ENCODE data around the gene TSPAN1.
"Not testable (repeated sequence)": the region's sequence is repeated elsewhere in the genome, so short reads cannot be mapped to it uniquely, and the experiment has no call there.

The TSPAN1 gene

DNA sequence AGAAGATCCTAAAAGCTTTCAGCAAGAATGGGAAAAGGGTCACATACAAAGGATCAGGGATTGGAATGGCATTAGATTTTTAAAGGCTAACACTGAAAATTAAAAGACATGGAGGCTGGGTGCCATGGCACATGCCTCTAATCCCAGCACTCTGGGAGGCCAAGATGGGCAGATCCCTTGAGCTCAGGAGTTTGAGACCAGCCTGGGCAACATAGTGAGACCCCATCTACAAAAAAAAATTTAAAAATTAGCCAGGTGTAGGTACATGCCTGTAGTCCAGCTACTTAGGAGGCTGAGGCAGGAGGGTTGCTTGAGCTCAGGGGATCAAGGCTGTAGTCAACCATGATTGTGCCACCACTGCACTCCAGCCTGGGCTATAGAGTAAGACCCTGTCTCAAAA, 40.6 kb downstream of the TSPAN1 start:
- Histone ChIP-seq H3K9me3 (ENCODE audit: control insufficient read depth in 5 of 5, low read length in 5 of 5) (no peaks in the 10 kb centered on the region), H3K27ac (ENCODE audit: low read depth, low read length) (no peak overlapping the region), H3K4me1 (ENCODE audit: control insufficient read depth in 5 of 5, insufficient read depth in 5 of 5, low read length in 5 of 5) (no peaks in the 10 kb centered on the region), H3K36me3 (ENCODE audit: control insufficient read depth in 5 of 5, insufficient read depth in 5 of 5, low read length in 5 of 5) (no peaks in the 10 kb centered on the region), H3K4me3 (ENCODE audit: low read depth in 1 of 5, low read length in 5 of 5) (no peak overlapping the region), H3K9ac (ENCODE audit: low read length in 5 of 5) (no peak overlapping the region), H3K27me3 (ENCODE audit: control insufficient read depth in 5 of 5, insufficient read depth in 4 of 5, low read length in 5 of 5) (no peaks in the 10 kb centered on the region)

DNA sequence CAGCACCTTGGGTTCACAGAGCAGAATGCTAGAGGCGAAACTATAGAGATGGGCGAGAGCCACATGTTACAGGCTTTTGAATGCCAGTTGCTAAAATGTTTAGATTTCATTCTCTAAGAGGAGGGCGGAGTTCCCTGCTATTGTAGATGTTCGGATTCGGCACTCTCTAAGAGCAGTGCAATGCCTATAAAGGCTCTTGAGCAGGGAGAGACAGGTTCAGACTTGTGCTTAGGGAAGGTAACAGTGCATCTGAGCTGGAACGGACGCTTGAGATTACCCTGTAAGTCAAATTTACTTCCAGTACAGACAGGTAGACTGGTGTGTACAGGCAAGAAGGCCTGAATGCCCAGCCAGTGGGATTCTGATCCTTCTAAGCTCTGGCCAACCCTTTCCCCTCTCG, 43.6 kb downstream of the TSPAN1 start:
- Histone ChIP-seq H3K4me1 (ENCODE audit: control insufficient read depth in 5 of 5, insufficient read depth in 5 of 5, low read length in 5 of 5) (peaks cover 0 to under 1% (median 0%) of the 10 kb centered on the region in 5 donors), H3K4me3 (ENCODE audit: low read depth in 1 of 5, low read length in 5 of 5) (no peak overlapping the region), H3K9ac (ENCODE audit: low read length in 5 of 5) (no peak overlapping the region), H3K27me3 (ENCODE audit: control insufficient read depth in 5 of 5, insufficient read depth in 4 of 5, low read length in 5 of 5) (no peaks in the 10 kb centered on the region), H3K36me3 (ENCODE audit: control insufficient read depth in 5 of 5, insufficient read depth in 5 of 5, low read length in 5 of 5) (no peaks in the 10 kb centered on the region), H3K27ac (ENCODE audit: low read depth, low read length) (no peak overlapping the region), H3K9me3 (ENCODE audit: control insufficient read depth in 5 of 5, low read length in 5 of 5) (no peaks in the 10 kb centered on the region)

DNA sequence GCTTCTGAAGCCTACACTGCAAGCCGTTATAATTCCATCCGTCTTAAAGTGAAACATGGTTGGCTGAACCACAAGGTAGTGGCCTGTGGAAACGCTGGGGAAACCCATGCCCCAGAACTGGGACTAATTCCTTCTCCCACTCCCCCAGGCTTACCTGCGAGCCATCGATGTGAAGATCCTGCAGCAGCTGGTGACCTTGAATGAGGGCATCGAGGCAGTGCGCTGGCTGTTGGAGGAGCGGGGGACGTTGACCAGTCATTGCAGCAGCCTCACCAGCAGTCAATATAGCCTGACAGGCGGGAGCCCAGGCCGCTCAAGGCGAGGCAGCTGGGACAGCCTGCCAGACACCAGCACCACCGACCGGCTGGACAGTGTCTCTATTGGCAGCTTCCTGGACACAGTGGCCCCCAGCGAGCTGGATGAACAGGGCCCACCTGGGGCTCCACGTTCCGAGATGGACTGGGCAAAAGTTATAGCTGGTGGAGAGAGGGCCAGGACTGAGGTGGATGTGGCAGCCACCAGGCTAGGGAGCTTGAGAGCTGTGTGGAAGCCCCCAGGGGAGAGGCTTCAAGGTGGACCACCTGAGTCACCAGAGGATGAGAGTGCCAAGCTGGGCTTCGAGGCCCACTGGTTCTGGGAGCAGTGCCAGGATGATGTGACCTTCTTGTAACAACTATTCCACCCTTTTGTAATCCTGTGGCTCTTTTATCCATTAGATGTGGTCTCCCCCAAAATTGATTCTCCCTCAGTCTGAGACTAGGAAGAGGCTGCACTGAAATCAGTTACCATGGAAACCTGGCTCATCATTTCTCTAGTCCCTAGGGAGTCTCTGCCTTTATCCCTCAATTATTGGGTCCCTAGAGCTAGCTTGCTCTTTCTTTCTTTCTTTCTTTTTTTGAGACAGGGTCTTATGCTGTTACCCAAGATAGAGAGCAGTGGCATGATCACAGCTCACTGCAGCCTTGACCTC, 44.9 kb downstream of the TSPAN1 start:
- peaks cover 0 to 4% (median 3%) of the 10 kb centered on the region in 5 donors for H3K4me1 ChIP-seq (ENCODE audit: control insufficient read depth in 5 of 5, insufficient read depth in 5 of 5, low read length in 5 of 5)
- H3K9ac ChIP-seq (ENCODE audit: low read length in 5 of 5) = no peak overlapping the region
- no peak overlapping the region for H3K27ac ChIP-seq (ENCODE audit: low read depth, low read length)
- no peaks in the 10 kb centered on the region for H3K9me3 ChIP-seq (ENCODE audit: control insufficient read depth in 5 of 5, low read length in 5 of 5)
- no peak overlapping the region for H3K4me3 ChIP-seq (ENCODE audit: low read depth in 1 of 5, low read length in 5 of 5)
- no peaks in the 10 kb centered on the region for H3K36me3 ChIP-seq (ENCODE audit: control insufficient read depth in 5 of 5, insufficient read depth in 5 of 5, low read length in 5 of 5)
- no peaks in the 10 kb centered on the region for H3K27me3 ChIP-seq (ENCODE audit: control insufficient read depth in 5 of 5, insufficient read depth in 4 of 5, low read length in 5 of 5)

DNA sequence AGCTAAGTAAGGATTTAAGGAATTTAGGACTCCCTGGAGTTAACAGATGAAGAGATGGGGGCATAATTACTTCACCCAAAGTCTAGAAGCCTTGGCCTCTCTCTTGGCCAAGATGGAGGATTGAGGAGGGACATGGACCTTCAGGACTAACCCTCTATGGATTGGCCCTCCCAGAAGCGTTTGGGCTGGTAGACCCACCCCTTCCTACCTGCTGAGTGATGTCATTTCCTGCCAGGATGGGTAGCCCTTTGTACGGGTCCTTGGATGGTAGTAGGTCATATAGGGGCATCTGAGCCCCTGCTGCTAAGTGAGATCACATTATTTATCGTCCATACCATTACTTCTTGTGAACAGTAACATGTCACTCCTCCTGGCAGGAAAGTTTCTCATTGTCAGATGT, 45.9 kb downstream of the TSPAN1 start:
- Histone ChIP-seq H3K27me3 (ENCODE audit: control insufficient read depth in 5 of 5, insufficient read depth in 4 of 5, low read length in 5 of 5) (no peaks in the 10 kb centered on the region), H3K9me3 (ENCODE audit: control insufficient read depth in 5 of 5, low read length in 5 of 5) (no peaks in the 10 kb centered on the region), H3K9ac (ENCODE audit: low read length in 5 of 5) (no peak overlapping the region), H3K4me1 (ENCODE audit: control insufficient read depth in 5 of 5, insufficient read depth in 5 of 5, low read length in 5 of 5) (peaks cover 0 to 4% (median 3%) of the 10 kb centered on the region in 5 donors), H3K36me3 (ENCODE audit: control insufficient read depth in 5 of 5, insufficient read depth in 5 of 5, low read length in 5 of 5) (no peaks in the 10 kb centered on the region), H3K27ac (ENCODE audit: low read depth, low read length) (no peak overlapping the region), H3K4me3 (ENCODE audit: low read depth in 1 of 5, low read length in 5 of 5) (no peak overlapping the region)

DNA sequence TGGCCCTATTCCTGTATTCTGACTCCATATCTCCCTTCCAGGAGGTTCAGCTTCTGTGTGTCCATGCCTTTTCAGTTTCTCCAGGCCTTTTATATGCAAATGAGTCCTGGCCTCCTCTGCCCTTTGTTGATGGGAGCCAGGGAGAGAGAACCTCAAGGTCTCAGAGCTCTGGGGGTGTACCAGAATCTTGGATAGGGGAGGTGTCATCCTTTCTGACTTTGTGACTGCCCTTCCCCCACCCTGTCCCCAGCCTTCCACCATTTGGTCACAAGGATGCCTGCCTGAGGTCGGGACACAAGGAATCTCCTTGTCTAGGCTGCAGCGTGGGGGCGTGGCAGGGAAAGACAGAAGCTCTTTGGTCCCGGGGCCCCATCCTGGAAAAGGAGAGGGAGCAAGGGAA, 46.9 kb downstream of the TSPAN1 start:
- no peak overlapping the region for H3K27ac ChIP-seq (ENCODE audit: low read depth, low read length)
- H3K36me3 ChIP-seq (ENCODE audit: control insufficient read depth in 5 of 5, insufficient read depth in 5 of 5, low read length in 5 of 5) = no peaks in the 10 kb centered on the region
- no peak overlapping the region for H3K9ac ChIP-seq (ENCODE audit: low read length in 5 of 5)

DNA sequence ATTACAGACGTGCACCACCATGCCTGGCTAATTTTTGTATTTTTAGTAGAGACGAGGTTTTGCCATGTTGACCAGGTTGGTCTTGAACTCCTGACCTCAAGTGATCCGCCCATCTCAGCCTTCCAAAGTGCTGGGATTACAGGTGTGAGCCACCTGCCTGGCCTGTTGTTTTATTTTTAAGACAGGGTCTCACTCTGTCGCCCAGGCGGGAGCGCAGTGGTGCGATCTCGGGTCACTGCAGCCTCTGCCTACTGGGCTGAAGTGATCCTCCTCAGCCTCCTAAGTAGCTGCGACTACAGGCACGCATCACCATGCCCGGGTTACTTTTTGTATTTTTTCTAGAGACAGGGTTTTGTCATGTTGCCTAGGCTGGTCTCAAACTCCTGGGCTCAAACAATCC, 48.2 kb downstream of the TSPAN1 start:
- not testable (repeated sequence) for H3K9ac ChIP-seq (ENCODE audit: low read length in 5 of 5); H3K4me3 ChIP-seq (ENCODE audit: low read depth in 1 of 5, low read length in 5 of 5); H3K27me3 ChIP-seq (ENCODE audit: control insufficient read depth in 5 of 5, insufficient read depth in 4 of 5, low read length in 5 of 5); H3K36me3 ChIP-seq (ENCODE audit: control insufficient read depth in 5 of 5, insufficient read depth in 5 of 5, low read length in 5 of 5); H3K4me1 ChIP-seq (ENCODE audit: control insufficient read depth in 5 of 5, insufficient read depth in 5 of 5, low read length in 5 of 5); H3K9me3 ChIP-seq (ENCODE audit: control insufficient read depth in 5 of 5, low read length in 5 of 5); H3K27ac ChIP-seq (ENCODE audit: low read depth, low read length)

More for the DNA sequence above, 46.9 kb downstream of the TSPAN1 start:
- Histone ChIP-seq H3K27me3 (ENCODE audit: control insufficient read depth in 5 of 5, insufficient read depth in 4 of 5, low read length in 5 of 5) (no peaks in the 10 kb centered on the region), H3K9me3 (ENCODE audit: control insufficient read depth in 5 of 5, low read length in 5 of 5) (no peaks in the 10 kb centered on the region), H3K4me3 (ENCODE audit: low read depth in 1 of 5, low read length in 5 of 5) (no peak overlapping the region), H3K4me1 (ENCODE audit: control insufficient read depth in 5 of 5, insufficient read depth in 5 of 5, low read length in 5 of 5) (peaks cover 0 to 4% (median 3%) of the 10 kb centered on the region in 5 donors)

DNA sequence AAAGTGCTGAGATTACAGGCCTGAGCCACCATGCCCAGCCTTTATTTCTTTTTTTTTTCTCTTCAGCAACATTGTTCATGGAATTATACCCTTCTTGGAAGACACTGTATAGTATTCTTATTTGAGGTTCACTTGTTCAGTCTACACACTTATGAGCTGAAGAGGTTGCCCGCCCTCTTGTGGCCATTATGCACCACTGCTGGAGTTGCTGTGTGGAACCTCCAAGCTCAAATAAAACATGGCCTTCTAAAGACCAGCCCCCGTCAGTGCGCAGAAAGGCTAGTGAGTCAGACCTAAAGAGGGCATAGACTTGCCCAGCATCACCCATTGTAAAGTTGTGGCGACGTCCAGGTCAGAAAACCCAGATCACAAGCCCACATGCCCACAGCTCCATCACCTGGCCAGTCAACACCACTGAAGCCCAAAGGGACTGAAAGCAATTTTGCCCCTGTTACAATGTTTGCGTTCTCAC, 48.6 kb downstream of the TSPAN1 start:
- Histone ChIP-seq H3K36me3 (ENCODE audit: control insufficient read depth in 5 of 5, insufficient read depth in 5 of 5, low read length in 5 of 5) (no peaks in the 10 kb centered on the region), H3K27ac (ENCODE audit: low read depth, low read length) (no peak overlapping the region), H3K9me3 (ENCODE audit: control insufficient read depth in 5 of 5, low read length in 5 of 5) (no peaks in the 10 kb centered on the region), H3K4me3 (ENCODE audit: low read depth in 1 of 5, low read length in 5 of 5) (no peak overlapping the region), H3K27me3 (ENCODE audit: control insufficient read depth in 5 of 5, insufficient read depth in 4 of 5, low read length in 5 of 5) (no peaks in the 10 kb centered on the region), H3K4me1 (ENCODE audit: control insufficient read depth in 5 of 5, insufficient read depth in 5 of 5, low read length in 5 of 5) (peaks cover 0 to 4% (median 3%) of the 10 kb centered on the region in 5 donors), H3K9ac (ENCODE audit: low read length in 5 of 5) (no peak overlapping the region)

DNA sequence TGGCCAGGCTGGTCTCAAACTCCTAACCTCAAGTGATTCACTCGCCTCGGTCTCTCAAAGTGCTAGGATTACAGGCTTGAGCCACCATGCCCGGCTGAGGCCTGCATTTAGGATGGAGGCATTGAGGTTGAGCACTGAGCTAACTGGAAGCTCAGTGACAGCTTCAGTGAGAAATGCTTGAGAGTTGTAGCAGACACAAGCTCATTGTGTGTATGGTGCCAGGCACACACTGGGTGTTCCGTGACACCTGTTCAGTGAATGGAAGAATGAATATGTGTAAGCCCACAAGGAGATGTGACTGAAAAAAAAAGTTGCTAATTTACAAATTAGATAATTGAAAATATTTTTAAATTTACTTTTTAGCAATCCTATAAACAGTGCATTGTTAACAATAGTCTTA, 50.1 kb downstream of the TSPAN1 start:
- Histone ChIP-seq H3K27me3 (ENCODE audit: control insufficient read depth in 5 of 5, insufficient read depth in 4 of 5, low read length in 5 of 5) (no peaks in the 10 kb centered on the region), H3K4me3 (ENCODE audit: low read depth in 1 of 5, low read length in 5 of 5) (no peak overlapping the region), H3K9ac (ENCODE audit: low read length in 5 of 5) (no peak overlapping the region), H3K4me1 (ENCODE audit: control insufficient read depth in 5 of 5, insufficient read depth in 5 of 5, low read length in 5 of 5) (peaks cover 0 to 4% (median 3%) of the 10 kb centered on the region in 5 donors), H3K9me3 (ENCODE audit: control insufficient read depth in 5 of 5, low read length in 5 of 5) (no peaks in the 10 kb centered on the region), H3K36me3 (ENCODE audit: control insufficient read depth in 5 of 5, insufficient read depth in 5 of 5, low read length in 5 of 5) (no peaks in the 10 kb centered on the region), H3K27ac (ENCODE audit: low read depth, low read length) (no peak overlapping the region)

DNA sequence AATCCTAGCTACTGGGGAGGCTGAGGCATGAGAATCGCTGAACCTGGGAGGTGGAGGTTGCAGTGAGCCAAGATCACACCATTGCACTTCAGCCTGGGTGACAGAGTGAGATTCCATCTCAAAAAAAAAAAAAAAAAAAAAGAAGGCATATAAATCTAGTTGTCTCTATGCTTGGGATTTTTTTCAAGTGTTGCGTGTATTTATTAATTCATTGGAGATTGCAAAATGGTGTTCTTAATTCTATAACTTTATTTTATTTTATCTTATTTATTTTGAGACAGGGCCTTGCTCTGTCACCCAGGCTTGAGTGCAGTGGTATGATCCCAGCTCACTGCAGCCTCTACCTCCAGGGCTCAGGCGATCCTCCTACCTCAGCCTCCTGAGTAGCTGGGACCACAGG, 56.3 kb downstream of the TSPAN1 start:
- H3K9me3 ChIP-seq (ENCODE audit: control insufficient read depth in 5 of 5, low read length in 5 of 5); H3K4me3 ChIP-seq (ENCODE audit: low read depth in 1 of 5, low read length in 5 of 5); H3K4me1 ChIP-seq (ENCODE audit: control insufficient read depth in 5 of 5, insufficient read depth in 5 of 5, low read length in 5 of 5); H3K36me3 ChIP-seq (ENCODE audit: control insufficient read depth in 5 of 5, insufficient read depth in 5 of 5, low read length in 5 of 5); H3K27me3 ChIP-seq (ENCODE audit: control insufficient read depth in 5 of 5, insufficient read depth in 4 of 5, low read length in 5 of 5); H3K27ac ChIP-seq (ENCODE audit: low read depth, low read length); H3K9ac ChIP-seq (ENCODE audit: low read length in 5 of 5): not testable (repeated sequence)
